GM12878 (cell line): Measurements from ENCODE around the gene PRR18. TPM values are rescaled to one million over a fixed set of nuclear protein-coding genes. Genes with fewer than 3 reads are reported as not detected.

ENCODE experiments used
- ATAC-seq: fragments of 200-7000 bp; cut with Tn5 transposase; 3 replicates; pipeline ENCODE4 v1.9.1; 2020; ENCODE audit warnings: mild to moderate bottlenecking, moderate library complexity
- BruUV-seq: library from RNA; stranded (reverse); fragments of 400-500 nt; replicated peaks from 2 replicates; lab custom pipeline; 2021; lab: Mats Ljungman, UMichigan
- CTCF ChIA-PET: fragments of 300-600 bp; sonication (Branson Sonifier 250); formaldehyde crosslinking; extraction: SDS; loops from one replicate; lab custom pipeline; 2021; ENCODE audit warnings: inconsistent platforms; lab: Yijun Ruan, JAX
- POLR2A ChIA-PET: fragments of 350-600 bp; formaldehyde crosslinking; extraction: SDS; loops from one replicate; lab custom pipeline; 2021; ENCODE audit warnings: inconsistent platforms; lab: Charles Lee
- RAD21 ChIA-PET: fragments of 300-600 bp; sonication (Branson Sonifier 250); formaldehyde crosslinking; loops from one replicate; lab custom pipeline; 2023; ENCODE audit warnings: antibody characterized with exemption; ENCODE audit not compliant: unreplicated experiment; lab: Charles Lee
- SMC1A ChIA-PET: fragments of 300-600 bp; sonication (Branson Sonifier 250); formaldehyde crosslinking; loops from one replicate; lab custom pipeline; 2023; ENCODE audit not compliant: unreplicated experiment, uncharacterized antibody; lab: Charles Lee
- DNase-seq: peaks from one replicate; pipeline ENCODE4 v3.0.0-alpha.2; 2011; ENCODE audit warnings: low read depth, low spot score
- FAIRE-seq: peaks from 3 replicates; lab custom pipeline; 2011; peaks lifted over from hg19 to GRCh38; lab: Jason Lieb, UNC
- H2AFZ ChIP-seq: 2 replicates; pipeline ENCODE4 v1.6.0; 2011; ENCODE audit warnings: low read depth, low read length, control low read depth; ENCODE audit not compliant: control insufficient read depth
- H3K27ac ChIP-seq: 2 replicates; pipeline ENCODE4 v1.5.1; 2011; ENCODE audit warnings: control low read depth; ENCODE audit not compliant: control insufficient read depth, insufficient read depth
- H3K27me3 ChIP-seq, 2 experiments: replicated peaks in 1 of 2; 2 replicates each; pipeline versions ENCODE4 v1.6.0 to v1.6.1; 2011; ENCODE audit warnings: low read length in 1 of 2; ENCODE audit not compliant: control insufficient read depth in 2 of 2, insufficient read depth in 2 of 2
- H3K36me3 ChIP-seq, 2 experiments: 2 replicates each; pipeline ENCODE4 v1.5.1; 2011; ENCODE audit warnings: low read length in 1 of 2; ENCODE audit not compliant: control insufficient read depth in 2 of 2, insufficient read depth in 2 of 2
- H3K4me1 ChIP-seq: 2 replicates; pipeline ENCODE4 v1.6.1; 2011; ENCODE audit warnings: mild to moderate bottlenecking, low read length, moderate library complexity, mixed read lengths; ENCODE audit not compliant: control insufficient read depth, insufficient read depth
- H3K4me2 ChIP-seq: 2 replicates; pipeline ENCODE4 v1.6.0; 2011; ENCODE audit warnings: control low read depth; ENCODE audit not compliant: control insufficient read depth, insufficient read depth
- H3K4me3 ChIP-seq: fragments of 200-600 bp; sonication (generic); 2 replicates; pipeline ENCODE4 v1.5.1; 2016
- H3K79me2 ChIP-seq: 2 replicates; pipeline ENCODE4 v1.6.0; 2011; ENCODE audit warnings: low read length; ENCODE audit not compliant: control insufficient read depth, insufficient read depth
- H3K9ac ChIP-seq: 2 replicates; pipeline ENCODE4 v1.8.0; 2011; ENCODE audit warnings: low read length, control low read depth, mixed read lengths; ENCODE audit not compliant: control insufficient read depth, insufficient read depth
- H3K9me3 ChIP-seq: replicated peaks from 3 replicates; pipeline ENCODE4 v1.5.1; 2011; ENCODE audit warnings: mild to moderate bottlenecking, low read length; ENCODE audit not compliant: control insufficient read depth, insufficient read depth
- H4K20me1 ChIP-seq: 2 replicates; pipeline ENCODE4 v1.6.0; 2011; ENCODE audit not compliant: control insufficient read depth, insufficient read depth
- CTCF ChIP-seq, 3 experiments: IDR thresholded peaks in 2 of 3; conservative IDR thresholded peaks in 1 of 3; 2 replicates each; pipeline ENCODE4 v1.5.1; 2011; ENCODE audit warnings: low read depth in 3 of 3, low read length in 3 of 3, mild to moderate bottlenecking in 3 of 3, control low read depth in 2 of 3, moderate library complexity in 2 of 3, inconsistent platforms in 1 of 3, mixed read lengths in 1 of 3; ENCODE audit not compliant: control insufficient read depth in 2 of 3, insufficient read depth in 1 of 3; ENCODE audit errors: extremely low read depth in 1 of 3
- ELK1 ChIP-seq: IDR thresholded peaks from 2 replicates; pipeline ENCODE4 v1.6.1; 2012; ENCODE audit warnings: low read depth, low read length, improper control_type of control experiment
- IKZF1 ChIP-seq: fragments of 450-650 bp; conservative IDR thresholded peaks from 2 replicates; pipeline ENCODE4 v1.6.1; 2017; ENCODE audit warnings: antibody characterized with exemption, mild to moderate bottlenecking
- RELB ChIP-seq: fragments of 450-650 bp; IDR thresholded peaks from 2 replicates; pipeline ENCODE4 v1.6.1; 2017; ENCODE audit warnings: low read depth, mild to moderate bottlenecking, moderate library complexity
- SMC3 ChIP-seq: IDR thresholded peaks from 2 replicates; pipeline ENCODE4 v1.6.1; 2011; ENCODE audit warnings: low read length, improper control_type of control experiment, borderline replicate concordance
- SP1 ChIP-seq: IDR thresholded peaks from one replicate; pipeline ENCODE4 v1.6.1; 2011; ENCODE audit warnings: low read depth, low read length
- STAT3 ChIP-seq: IDR thresholded peaks from 2 replicates; pipeline ENCODE4 v1.6.1; 2011; ENCODE audit warnings: low read depth, low read length, improper control_type of control experiment
- ZNF217 ChIP-seq: fragments of 450-650 bp; IDR thresholded peaks from 2 replicates; pipeline ENCODE4 v1.6.1; 2017; ENCODE audit warnings: antibody characterized with exemption, mild to moderate bottlenecking
- ZNF622 ChIP-seq: fragments of 450-650 bp; IDR thresholded peaks from 2 replicates; pipeline ENCODE4 v1.6.1; 2017; ENCODE audit warnings: mild to moderate bottlenecking, inconsistent platforms
- WGBS: methylation state at CpG from one replicate; pipeline ENCODE4 v1.1.6; 2016; ENCODE audit warnings: low lambda C conversion rate; ENCODE audit not compliant: insufficient replicate concordance, insufficient coverage; ENCODE audit errors: missing lambda C conversion rate; 5-methylcytosine and 5-hydroxymethylcytosine counted together
- in situ Hi-C: fragments of 300-500 bp; cut with MboI; formaldehyde crosslinking; loops from 9 replicates; pipeline ENCODE4 v1.14.3; 2018; ENCODE audit warnings: mixed read lengths
- intact Hi-C: fragments of 100-400 bp; cut with micrococcal nuclease; formaldehyde crosslinking; loops from one replicate; pipeline ENCODE4 v1.14.2; 2022; ENCODE audit not compliant: unreplicated experiment
- polyA plus RNA-seq, 11 experiments: library from polyadenylated mRNA; depleted of rRNA in 4 of 11; unstranded in 6 of 11; stranded (reverse) in 5 of 11; fragments of >200 nt; fragmentation: Nextera tagmentation in 4 of 11; fragmentation: Illumina TruSeq in 1 of 11; extraction: Ambion mirVana in 4 of 11; extraction: Trizol in 1 of 11; gene quantifications; 1 replicate in 1 of 11; 2 replicates in 10 of 11; pipeline versions ENCODE4 v1.2.1 to v1.2.3, GENCODE V29; 2011 to 2016; ENCODE audit warnings: inconsistent platforms in 2 of 11, missing spikeins in 2 of 11, low read depth in 1 of 11
- total RNA-seq, 4 experiments: library from RNA; depleted of rRNA in 3 of 4; stranded (reverse); fragments of >200 nt in 3 of 4; fragmentation: Illumina TruSeq in 1 of 4; extraction: Trizol in 1 of 4; gene quantifications; 2 replicates each; pipeline versions ENCODE4 v1.2.1 to v1.2.3, GENCODE V29; 2013 to 2021
- TF ChIP-seq, protein P1 (sequence below): fragments of 150-350 bp; IDR thresholded peaks from 2 replicates; pipeline ENCODE4 v1.6.1; 2016; ENCODE audit warnings: low read depth, low read length
- TF ChIP-seq, protein P2 (sequence below): fragments of 450-650 bp; IDR thresholded peaks from 2 replicates; pipeline ENCODE4 v1.6.1; 2018; ENCODE audit warnings: mild to moderate bottlenecking, low read depth, moderate library complexity; ENCODE audit not compliant: partially characterized antibody

The PRR18 gene
- total and polyA plus RNA-seq, 10 of the 15 experiments (the other 5 are each of a cell fraction or from before 2014, with no cell fraction given) = 0.13 to 8.2 (median 1.6) TPM

- intact Hi-C loops = loop anchor here (10.0 kb wide), 1 partner anchor 387 kb away; no protein-coding TSS in a partner anchor
- H3K4me1 ChIP-seq = no peaks in the 10 kb centered on the region; the same call in 1 of the 2 replicates
- H3K27me3 ChIP-seq = no peaks in the 10 kb centered on the region; a peak in 1 of 4 replicates
- H3K9ac ChIP-seq = no peak overlapping the region
- ChIA-PET RAD21 (no interaction called here), CTCF (interaction anchor here (1.0 to 1.8 kb wide), 3 partner anchors 37 to 129 kb away, joined by 3 to 5 read pairs (median 5); partner anchors contain the start of gene PRR18), POLR2A (no interaction called here), SMC1A (interaction anchor here (1.1 kb wide), 1 partner anchor 129 kb away, joined by 3 read pairs; no protein-coding TSS in a partner anchor)
- no peaks in the 10 kb centered on the region for H3K79me2 ChIP-seq
- ATAC-seq (no peak), DNase-seq (no peak), FAIRE-seq (no peak)
- no peaks in the 10 kb centered on the region for H4K20me1 ChIP-seq
- no peaks in the 10 kb centered on the region for H3K36me3 ChIP-seq
- no peaks in the 10 kb centered on the region for H3K9me3 ChIP-seq
- WGBS = 45% methylated on average over 9 of the region's 9 CpGs
- no peak overlapping the region for H2AFZ ChIP-seq
- no peak overlapping the region for H3K27ac ChIP-seq
- in situ Hi-C loops = no loop called here
- H3K4me3 ChIP-seq = no peak overlapping the region
- no TSS peak for BruUV-seq
- H3K4me2 ChIP-seq = no peak overlapping the region
- TF ChIP-seq RELB (no peak), ZNF622 (no peak), ELK1 (no peak), SMC3 (no peak), IKZF1 (no peak), ZNF217 (no peak), SP1 (no peak), CTCF (IDR thresholded peaks at IDR 0.05 in 2 of 3, conservative IDR thresholded peaks at IDR 0.05 in 1 of 3; ENCODE audit: control insufficient read depth in 2 of 3, extremely low read depth in 1 of 3, insufficient read depth in 1 of 3, low read depth in 3 of 3, low read length in 3 of 3) (no peak), STAT3 (no peak)
- TF ChIP-seq, protein P1, sequence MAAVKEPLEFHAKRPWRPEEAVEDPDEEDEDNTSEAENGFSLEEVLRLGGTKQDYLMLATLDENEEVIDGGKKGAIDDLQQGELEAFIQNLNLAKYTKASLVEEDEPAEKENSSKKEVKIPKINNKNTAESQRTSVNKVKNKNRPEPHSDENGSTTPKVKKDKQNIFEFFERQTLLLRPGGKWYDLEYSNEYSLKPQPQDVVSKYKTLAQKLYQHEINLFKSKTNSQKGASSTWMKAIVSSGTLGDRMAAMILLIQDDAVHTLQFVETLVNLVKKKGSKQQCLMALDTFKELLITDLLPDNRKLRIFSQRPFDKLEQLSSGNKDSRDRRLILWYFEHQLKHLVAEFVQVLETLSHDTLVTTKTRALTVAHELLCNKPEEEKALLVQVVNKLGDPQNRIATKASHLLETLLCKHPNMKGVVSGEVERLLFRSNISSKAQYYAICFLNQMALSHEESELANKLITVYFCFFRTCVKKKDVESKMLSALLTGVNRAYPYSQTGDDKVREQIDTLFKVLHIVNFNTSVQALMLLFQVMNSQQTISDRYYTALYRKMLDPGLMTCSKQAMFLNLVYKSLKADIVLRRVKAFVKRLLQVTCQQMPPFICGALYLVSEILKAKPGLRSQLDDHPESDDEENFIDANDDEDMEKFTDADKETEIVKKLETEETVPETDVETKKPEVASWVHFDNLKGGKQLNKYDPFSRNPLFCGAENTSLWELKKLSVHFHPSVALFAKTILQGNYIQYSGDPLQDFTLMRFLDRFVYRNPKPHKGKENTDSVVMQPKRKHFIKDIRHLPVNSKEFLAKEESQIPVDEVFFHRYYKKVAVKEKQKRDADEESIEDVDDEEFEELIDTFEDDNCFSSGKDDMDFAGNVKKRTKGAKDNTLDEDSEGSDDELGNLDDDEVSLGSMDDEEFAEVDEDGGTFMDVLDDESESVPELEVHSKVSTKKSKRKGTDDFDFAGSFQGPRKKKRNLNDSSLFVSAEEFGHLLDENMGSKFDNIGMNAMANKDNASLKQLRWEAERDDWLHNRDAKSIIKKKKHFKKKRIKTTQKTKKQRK = no peak
- TF ChIP-seq, protein P2, sequence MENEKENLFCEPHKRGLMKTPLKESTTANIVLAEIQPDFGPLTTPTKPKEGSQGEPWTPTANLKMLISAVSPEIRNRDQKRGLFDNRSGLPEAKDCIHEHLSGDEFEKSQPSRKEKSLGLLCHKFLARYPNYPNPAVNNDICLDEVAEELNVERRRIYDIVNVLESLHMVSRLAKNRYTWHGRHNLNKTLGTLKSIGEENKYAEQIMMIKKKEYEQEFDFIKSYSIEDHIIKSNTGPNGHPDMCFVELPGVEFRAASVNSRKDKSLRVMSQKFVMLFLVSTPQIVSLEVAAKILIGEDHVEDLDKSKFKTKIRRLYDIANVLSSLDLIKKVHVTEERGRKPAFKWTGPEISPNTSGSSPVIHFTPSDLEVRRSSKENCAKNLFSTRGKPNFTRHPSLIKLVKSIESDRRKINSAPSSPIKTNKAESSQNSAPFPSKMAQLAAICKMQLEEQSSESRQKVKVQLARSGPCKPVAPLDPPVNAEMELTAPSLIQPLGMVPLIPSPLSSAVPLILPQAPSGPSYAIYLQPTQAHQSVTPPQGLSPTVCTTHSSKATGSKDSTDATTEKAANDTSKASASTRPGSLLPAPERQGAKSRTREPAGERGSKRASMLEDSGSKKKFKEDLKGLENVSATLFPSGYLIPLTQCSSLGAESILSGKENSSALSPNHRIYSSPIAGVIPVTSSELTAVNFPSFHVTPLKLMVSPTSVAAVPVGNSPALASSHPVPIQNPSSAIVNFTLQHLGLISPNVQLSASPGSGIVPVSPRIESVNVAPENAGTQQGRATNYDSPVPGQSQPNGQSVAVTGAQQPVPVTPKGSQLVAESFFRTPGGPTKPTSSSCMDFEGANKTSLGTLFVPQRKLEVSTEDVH = no peak
These were observed 36.8 kb downstream of the PRR18 start for GRCh38 chr6:166271376-166271765.
